ENCODE results near the gene MYO1H. TPM values are rescaled to one million over a fixed set of nuclear protein-coding genes. Genes with fewer than 3 reads are reported as not detected.

The MYO1H gene
- total and polyA plus RNA-seq, 2 of the 13 experiments (the other 11 are each of a cell fraction or from before 2014, with no cell fraction given): not detected

- DNase-seq (ENCODE audit: low spot score) (no peak), ATAC-seq (no peak), FAIRE-seq (no peak)
- CTCF ChIA-PET (ENCODE audit: low intra/inter-chr PET ratio, low total read pairs): no interaction called here
- H3K27me3 ChIP-seq (ENCODE audit: control insufficient read depth in 1 of 2, insufficient read depth in 2 of 2, low read length in 2 of 2): no peaks in the 10 kb centered on the region
- H3K79me2 ChIP-seq (ENCODE audit: insufficient read depth, low read length): no peaks in the 10 kb centered on the region
- no peak overlapping the region for H3K4me2 ChIP-seq (ENCODE audit: low read depth, low read length)
- no peak for TF ChIP-seq RFX1 (IDR thresholded peaks at IDR 0.05)
- TF ChIP-seq MAF1 (CRISPR knock-in tag; IDR thresholded peaks at IDR 0.05; ENCODE audit: borderline replicate concordance): no peak
- TF ChIP-seq ZNF703 (CRISPR knock-in tag; IDR thresholded peaks at IDR 0.05; ENCODE audit: borderline replicate concordance): no peak
- no peak for TF ChIP-seq RCOR2 (CRISPR knock-in tag; IDR thresholded peaks at IDR 0.05)
- no peak for TF ChIP-seq MIER3 (CRISPR knock-in tag; IDR thresholded peaks at IDR 0.05; ENCODE audit: borderline replicate concordance)
- TF ChIP-seq KIAA2018 (CRISPR knock-in tag; IDR thresholded peaks at IDR 0.05; ENCODE audit: borderline replicate concordance): no peak
- no peak for TF ChIP-seq ADNP (CRISPR knock-in tag; IDR thresholded peaks at IDR 0.05)
- no peak for TF ChIP-seq MBNL3 (CRISPR knock-in tag; conservative IDR thresholded peaks at IDR 0.05)
- TF ChIP-seq CEBPB (IDR thresholded peaks at IDR 0.05; ENCODE audit: borderline replicate concordance, low read depth, low read length): no peak
- no peak for TF ChIP-seq ZNF644 (CRISPR knock-in tag; IDR thresholded peaks at IDR 0.05; ENCODE audit: low read depth)
- TF ChIP-seq TRAFD1 (CRISPR knock-in tag; IDR thresholded peaks at IDR 0.05; ENCODE audit: borderline replicate concordance): no peak
- TF ChIP-seq ZNF607 (CRISPR knock-in tag; IDR thresholded peaks at IDR 0.05; ENCODE audit: borderline replicate concordance): no peak
- no peak for TF ChIP-seq ZNF616 (CRISPR knock-in tag; IDR thresholded peaks at IDR 0.05; ENCODE audit: low read depth)
- TF ChIP-seq MLX (CRISPR knock-in tag; IDR thresholded peaks at IDR 0.05): no peak
- H2AFZ ChIP-seq (ENCODE audit: low read length): no peak overlapping the region
- no peak overlapping the region for H3K9ac ChIP-seq (ENCODE audit: insufficient read depth, low read depth, low read length)
- H4K20me1 ChIP-seq (ENCODE audit: insufficient read depth, low read length): no peaks in the 10 kb centered on the region
- no peaks in the 10 kb centered on the region for H3K9me3 ChIP-seq (ENCODE audit: low read length)
- H3K4me3 ChIP-seq (replicated peaks in 1 of 3; ENCODE audit: insufficient read depth in 1 of 3, low read depth in 2 of 3, low read length in 3 of 3): no peak overlapping the region
- intact Hi-C loops (cut with micrococcal nuclease; ENCODE audit: unreplicated experiment) (no loop called here), in situ Hi-C loops (cut with HindIII; ENCODE audit: extremely low pct_ligation_motif_present, low pct_unique_long_range_greater_than_20kb) (no loop called here)
- BruUV-seq (replicated peaks): no TSS peak
- WGBS (ENCODE audit: low lambda C conversion rate): 51% methylated on average over 5 of the region's 5 CpGs
- no peaks in the 10 kb centered on the region for H3K36me3 ChIP-seq (replicated peaks in 1 of 2; ENCODE audit: control insufficient read depth in 1 of 2, insufficient read depth in 2 of 2, low read length in 2 of 2)
- H3K4me1 ChIP-seq (ENCODE audit: insufficient read depth, low read length): no peaks in the 10 kb centered on the region
- no peak overlapping the region for H3K27ac ChIP-seq (ENCODE audit: extremely low read length, insufficient read depth, low read length)
- POLR2A ChIA-PET: no interaction called here
Measured at GRCh38 chr12:109378569-109378968, 30.9 kb downstream of the MYO1H start.

Data from HepG2 (cell line).